Thyroid gland (tissue), 4 donors: Measurements from ENCODE around the gene CDHR5.

Source experiments
- CTCF ChIP-seq, 6 experiments: fragments of 200-600 bp in 3 of 6; fragments of 450-650 bp in 3 of 6; sonication (generic) in 3 of 6; IDR thresholded peaks; one replicate each; pipeline ENCODE4 v1.5.1; 2016 to 2019; ENCODE audit warnings: antibody characterized with exemption in 6 of 6, mild to moderate bottlenecking in 2 of 6, inconsistent platforms in 1 of 6, moderate library complexity in 1 of 6
- POLR2A ChIP-seq, 2 donors: fragments of 450-650 bp; IDR thresholded peaks; one replicate each; pipeline ENCODE4 v1.6.1; 2017; ENCODE audit warnings: antibody characterized with exemption in 2 of 2, mild to moderate bottlenecking in 2 of 2, moderate library complexity in 1 of 2

GRCh38 chr11:614021-614622 is 10.6 kb downstream of the CDHR5 start:
- no peak for TF ChIP-seq CTCF (IDR thresholded peaks at IDR 0.05)
- no peak for TF ChIP-seq POLR2A (IDR thresholded peaks at IDR 0.05)
